AML-193 (cell line): ENCODE data around the gene JOSD1.

ENCODE experiments used
- DNase-seq, 2 experiments: peaks; one replicate each; lab custom pipeline; 2025; lab: John Stamatoyannopoulos, UW

Gene JOSD1

GRCh38 chr22:38733329-38733723, 32.6 kb upstream of the JOSD1 start:
- peak in 1 of 2 experiments; percentile 4 for DNase-seq

- DNase-seq: no peak
Observed at GRCh38 chr22:38732251-38732815, 31.6 kb upstream of the JOSD1 start.

- DNase-seq: no peak
Observed at GRCh38 chr22:38731703-38732161, 31.0 kb upstream of the JOSD1 start.

- DNase-seq: no peak
Observed at GRCh38 chr22:38730411-38730871, 29.7 kb upstream of the JOSD1 start.

- DNase-seq: no peak
Observed at GRCh38 chr22:38729946-38730345, 29.2 kb upstream of the JOSD1 start.

GRCh38 chr22:38728871-38729796, 28.4 kb upstream of the JOSD1 start:
- no peak for DNase-seq

- no peak for DNase-seq
Observed at GRCh38 chr22:38727530-38728451, 27.0 kb upstream of the JOSD1 start.

GRCh38 chr22:38727123-38727522, 26.4 kb upstream of the JOSD1 start:
- no peak for DNase-seq

- DNase-seq: no peak
Observed at GRCh38 chr22:38725900-38726655, 25.3 kb upstream of the JOSD1 start.

- peak; percentile 37 to 38 for DNase-seq
Observed at GRCh38 chr22:38724926-38725571, 24.3 kb upstream of the JOSD1 start.

- no peak for DNase-seq
Observed at GRCh38 chr22:38724176-38724575, 23.4 kb upstream of the JOSD1 start.

- DNase-seq: no peak
Observed at GRCh38 chr22:38721551-38721950, 20.8 kb upstream of the JOSD1 start.

- DNase-seq: no peak
Observed at GRCh38 chr22:38720350-38720749, 19.6 kb upstream of the JOSD1 start.

- no peak for DNase-seq
Observed at GRCh38 chr22:38719196-38719595, 18.5 kb upstream of the JOSD1 start.

- no peak for DNase-seq
Observed at GRCh38 chr22:38718414-38718813, 17.7 kb upstream of the JOSD1 start.

- no peak for DNase-seq
Observed at GRCh38 chr22:38717244-38717643, 16.5 kb upstream of the JOSD1 start.

GRCh38 chr22:38716826-38717225, 16.1 kb upstream of the JOSD1 start:
- no peak for DNase-seq

- no peak for DNase-seq
Observed at GRCh38 chr22:38716271-38716670, 15.5 kb upstream of the JOSD1 start.

GRCh38 chr22:38715852-38716251, 15.1 kb upstream of the JOSD1 start:
- DNase-seq: no peak

GRCh38 chr22:38715176-38715764, 14.5 kb upstream of the JOSD1 start:
- DNase-seq: no peak

GRCh38 chr22:38713921-38714320, 13.2 kb upstream of the JOSD1 start:
- no peak for DNase-seq
